Kidney (tissue), 14 donors: Measurements from ENCODE around the gene ADGRL1. TPM values are rescaled to one million over a fixed set of nuclear protein-coding genes. Genes with fewer than 3 reads are reported as not detected.
"Not testable (repeated sequence)": the region's sequence is repeated elsewhere in the genome, so short reads cannot be mapped to it uniquely, and the experiment has no call there.

Experiments
- DNase-seq, 5 donors: peaks; one replicate each; pipeline ENCODE4 v3.0.0-alpha.2; 2013 to 2020
- FAIRE-seq: peaks from 2 replicates; lab custom pipeline; 2012; peaks lifted over from hg19 to GRCh38; lab: Jason Lieb, UNC
- H3K27ac ChIP-seq, 2 donors: one replicate each; pipeline ENCODE4 v1.7.0; 2013; ENCODE audit warnings: low read depth in 2 of 2, low read length in 2 of 2, inconsistent platforms in 1 of 2
- H3K27me3 ChIP-seq: one replicate; pipeline ENCODE4 v1.7.1; 2013; ENCODE audit warnings: low read length, inconsistent platforms; ENCODE audit not compliant: control insufficient read depth, insufficient read depth
- H3K36me3 ChIP-seq, 3 donors: one replicate each; pipeline versions ENCODE4 v1.7.0 to v1.7.1; 2013; ENCODE audit warnings: low read length in 3 of 3, control low read depth in 1 of 3, inconsistent platforms in 1 of 3; ENCODE audit not compliant: insufficient read depth in 3 of 3, control insufficient read depth in 2 of 3
- H3K4me1 ChIP-seq, 3 donors: one replicate each; pipeline versions ENCODE4 v1.7.0 to v1.7.1; 2013; ENCODE audit warnings: low read length in 3 of 3, inconsistent platforms in 1 of 3, low read depth in 1 of 3; ENCODE audit not compliant: control insufficient read depth in 2 of 3, insufficient read depth in 2 of 3
- H3K4me3 ChIP-seq, 3 donors: one replicate each; pipeline versions ENCODE4 v1.7.0 to v1.8.1; 2013; ENCODE audit warnings: low read length in 3 of 3, control low read depth in 1 of 3, inconsistent platforms in 1 of 3
- H3K9ac ChIP-seq, 3 donors: one replicate each; pipeline versions ENCODE4 v1.7.0 to v1.7.1; 2013; ENCODE audit warnings: low read length in 3 of 3, control low read depth in 1 of 3, inconsistent platforms in 1 of 3
- H3K9me3 ChIP-seq, 3 donors: one replicate each; pipeline versions ENCODE4 v1.7.0 to v1.7.1; 2013; ENCODE audit warnings: low read length in 3 of 3, control low read depth in 1 of 3, inconsistent platforms in 1 of 3; ENCODE audit not compliant: control insufficient read depth in 2 of 3, insufficient read depth in 1 of 3
- CTCF ChIP-seq: IDR thresholded peaks from 3 replicates; pipeline ENCODE4 v1.5.1; 2012; ENCODE audit warnings: mild to moderate bottlenecking, moderate library complexity, borderline replicate concordance; ENCODE audit not compliant: insufficient read depth; ENCODE audit errors: extremely low read depth
- intact Hi-C: fragments of 100-400 bp; cut with DNase I; formaldehyde crosslinking; loops from one replicate; pipeline ENCODE4 v1.11.1; 2022
- polyA plus RNA-seq: library from polyadenylated mRNA; stranded (reverse); fragments of 350-450 nt; fragmentation: Illumina TruSeq; extraction: RNeasy Lipid Tissue Mini Kit (QIAGEN cat#74804); gene quantifications from one replicate; pipeline ENCODE4 v1.2.3, GENCODE V29; 2014; ENCODE audit warnings: low read depth, low replicate concordance; ENCODE audit not compliant: insufficient read depth
- total RNA-seq: library from RNA; stranded (reverse); fragmentation: NEBNext Ultra II Directional; extraction: Animal tissue kit (Norgen Biotek cat#: 25700); gene quantifications from one replicate; pipeline ENCODE4 v1.2.1, GENCODE V29; 2021
- donor health status: control.
- donor health status: control.
- donor health status: control.
- donor health status: control.
- donor health status: control.
- donor health status: DM: yes; HTN: yes; CAD: no.
- donor health status: Normal renal cell carcinoma (clear cell type).

The ADGRL1 gene
- total and polyA plus RNA-seq, 2 donors from 2014 or later, result 6.3 to 30.2 TPM

GRCh38 chr19:14247205-14247547 is 41.2 kb upstream of the ADGRL1 start:
- intact Hi-C loops, FAIRE-seq, H3K4me1 ChIP-seq, H3K9me3 ChIP-seq, DNase-seq, H3K36me3 ChIP-seq, H3K27me3 ChIP-seq, H3K9ac ChIP-seq, H3K27ac ChIP-seq, H3K4me3 ChIP-seq: not testable (repeated sequence)

GRCh38 chr19:14244393-14244792 is 38.4 kb upstream of the ADGRL1 start:
- H3K27ac ChIP-seq, H3K4me1 ChIP-seq, H3K27me3 ChIP-seq, H3K36me3 ChIP-seq, H3K4me3 ChIP-seq, H3K9ac ChIP-seq, H3K9me3 ChIP-seq, FAIRE-seq, DNase-seq, intact Hi-C loops: not testable (repeated sequence)

GRCh38 chr19:14243718-14244117 is 37.7 kb upstream of the ADGRL1 start:
- DNase-seq, H3K9me3 ChIP-seq, FAIRE-seq, H3K4me3 ChIP-seq, intact Hi-C loops, H3K9ac ChIP-seq, H3K36me3 ChIP-seq, H3K27me3 ChIP-seq, H3K27ac ChIP-seq, H3K4me1 ChIP-seq: not testable (repeated sequence)

- Histone ChIP-seq H3K27ac (no peak overlapping the region), H3K9ac (no peak overlapping the region), H3K27me3 (no peaks in the 10 kb centered on the region), H3K4me1 (no peaks in the 10 kb centered on the region), H3K9me3 (peaks cover 0 to 5% (median 0%) of the 10 kb centered on the region in 3 donors), H3K4me3 (no peak overlapping the region), H3K36me3 (no peaks in the 10 kb centered on the region)
- FAIRE-seq, result no peak
- DNase-seq, result no peak
- intact Hi-C loops, result no loop called here
- no peak for TF ChIP-seq CTCF
Observed at GRCh38 chr19:14237014-14237941, 31.3 kb upstream of the ADGRL1 start.

- H3K9me3 ChIP-seq, FAIRE-seq, DNase-seq, H3K9ac ChIP-seq, H3K27ac ChIP-seq, H3K4me3 ChIP-seq, H3K27me3 ChIP-seq, H3K4me1 ChIP-seq, intact Hi-C loops, H3K36me3 ChIP-seq: not testable (repeated sequence)
Observed at GRCh38 chr19:14232945-14233344, 27.0 kb upstream of the ADGRL1 start.

- peak in 2 of 5 donors; percentile 61 to 83 for DNase-seq
- H3K27me3 ChIP-seq, H3K4me1 ChIP-seq, H3K9ac ChIP-seq, H3K27ac ChIP-seq, FAIRE-seq, H3K36me3 ChIP-seq, H3K9me3 ChIP-seq, H3K4me3 ChIP-seq, intact Hi-C loops: not testable (repeated sequence)
Observed at GRCh38 chr19:14228446-14229071, 22.6 kb upstream of the ADGRL1 start.

- FAIRE-seq, H3K9ac ChIP-seq, H3K4me1 ChIP-seq, DNase-seq, H3K27me3 ChIP-seq, H3K27ac ChIP-seq, H3K9me3 ChIP-seq, intact Hi-C loops, H3K4me3 ChIP-seq, H3K36me3 ChIP-seq: not testable (repeated sequence)
Observed at GRCh38 chr19:14226498-14226897, 20.5 kb upstream of the ADGRL1 start.
